Upper lobe of left lung (tissue), 4 donors: ENCODE measurements around the gene BMP8A.
"Not testable (repeated sequence)": the region's sequence is repeated elsewhere in the genome, so short reads cannot be mapped to it uniquely, and the experiment has no call there.

Source experiments
- CTCF ChIP-seq, 6 experiments: fragments of 450-650 bp in 4 of 6; fragments of 200-600 bp in 2 of 6; sonication (generic) in 2 of 6; IDR thresholded peaks; one replicate each; pipeline ENCODE4 v1.5.1; 2016 to 2019; ENCODE audit warnings: antibody characterized with exemption in 6 of 6
- POLR2AphosphoS5 ChIP-seq, 2 donors: sonication (generic); formaldehyde crosslinking; IDR thresholded peaks; one replicate each; pipeline ENCODE4 v1.5.1; 2017; ENCODE audit warnings: antibody characterized with exemption in 2 of 2

GRCh38 chr1:39510570-39511186, 19.2 kb downstream of the BMP8A start:
- TF ChIP-seq CTCF, POLR2AphosphoS5 (IDR thresholded peaks at IDR 0.05): not testable (repeated sequence)
